ENCODE results near the gene DIAPH2. TPM values are rescaled to one million over a fixed set of nuclear protein-coding genes. Genes with fewer than 3 reads are reported as not detected.

DIAPH2 gene
- total RNA-seq, 5 donors from 2014 or later (not counting 1 experiment from before 2014, with no cell fraction given), result 8.4 to 15.3 (median 10.8) TPM

GRCh38 chrX:97117572-97117971, 432.9 kb downstream of the DIAPH2 start:
- CTCF ChIA-PET, result interaction anchor here in 1 of 2 donors (0.6 kb wide), 1 partner anchor 18 kb away, joined by 3 read pairs; no protein-coding TSS in a partner anchor

GRCh38 chrX:97119474-97120109, 434.9 kb downstream of the DIAPH2 start:
- Mint-ChIP-seq H3K9me3 (no peaks in the 10 kb centered on the region), H3K4me1 (no peaks in the 10 kb centered on the region), H3K4me3 (no peak overlapping the region), H3K36me3 (peaks cover 28% of the 10 kb centered on the region), H3K27ac (no peak overlapping the region), H3K27me3 (peaks cover 0 to 3% of the 10 kb centered on the region in 2 donors)
- ChIA-PET POLR2A (no interaction called here), CTCF (interaction anchor here in 1 of 2 donors (0.6 kb wide), 1 partner anchor 829 kb away, joined by 4 read pairs; no protein-coding TSS in a partner anchor)
- Histone ChIP-seq H3K9me3 (no peaks in the 10 kb centered on the region), H3K4me1 (ENCODE audit: control insufficient read depth in 1 of 2, extremely low read depth in 1 of 2, insufficient read depth in 2 of 2, low read length in 2 of 2) (no peaks in the 10 kb centered on the region), H3K27ac (ENCODE audit: low read length) (no peak overlapping the region), H3K27me3 (replicated peaks in 1 of 2; ENCODE audit: control insufficient read depth in 2 of 2, extremely low read depth in 1 of 2, insufficient read depth in 2 of 2, low read length in 1 of 2) (no peaks in the 10 kb centered on the region), H3K36me3 (ENCODE audit: control insufficient read depth in 2 of 2, extremely low read depth in 1 of 2, insufficient read depth in 1 of 2, low read length in 1 of 2) (no peaks in the 10 kb centered on the region), H3K4me3 (ENCODE audit: control insufficient read depth in 1 of 2, extremely low read depth in 1 of 2, low read length in 1 of 2) (no peak overlapping the region)
- WGBS (ENCODE audit: insufficient coverage), result 100% methylated on average over 3 of the region's 12 CpGs
- no peak for DNase-seq
- ATAC-seq (replicated peaks in 1 of 4), result no peak

More at GRCh38 chrX:97117572-97117971, 432.9 kb downstream of the DIAPH2 start:
- Mint-ChIP-seq H3K4me1 (no peaks in the 10 kb centered on the region), H3K4me3 (no peak overlapping the region), H3K36me3 (peaks cover 28% of the 10 kb centered on the region), H3K27me3 (peaks cover 0 to under 1% of the 10 kb centered on the region in 2 donors), H3K27ac (no peak overlapping the region), H3K9me3 (no peaks in the 10 kb centered on the region)
- ATAC-seq (replicated peaks in 1 of 4), result no peak
- POLR2A ChIA-PET, result interaction anchor here in 1 of 2 donors (0.6 kb wide), 1 partner anchor 94 kb away, joined by 7 read pairs; no protein-coding TSS in a partner anchor
- H3K9me3 ChIP-seq, result no peaks in the 10 kb centered on the region
- H3K27me3 ChIP-seq (replicated peaks in 1 of 2; ENCODE audit: control insufficient read depth in 2 of 2, extremely low read depth in 1 of 2, insufficient read depth in 2 of 2, low read length in 1 of 2), result no peaks in the 10 kb centered on the region
- no peaks in the 10 kb centered on the region for H3K4me1 ChIP-seq (ENCODE audit: control insufficient read depth in 1 of 2, extremely low read depth in 1 of 2, insufficient read depth in 2 of 2, low read length in 2 of 2)
- DNase-seq, result no peak
- no peaks in the 10 kb centered on the region for H3K36me3 ChIP-seq (ENCODE audit: control insufficient read depth in 2 of 2, extremely low read depth in 1 of 2, insufficient read depth in 1 of 2, low read length in 1 of 2)
- no peak overlapping the region for H3K4me3 ChIP-seq (ENCODE audit: control insufficient read depth in 1 of 2, extremely low read depth in 1 of 2, low read length in 1 of 2)
- no peak overlapping the region for H3K27ac ChIP-seq (ENCODE audit: low read length)

- Histone ChIP-seq H3K27ac (ENCODE audit: low read length) (no peak overlapping the region), H3K36me3 (ENCODE audit: control insufficient read depth in 2 of 2, extremely low read depth in 1 of 2, insufficient read depth in 1 of 2, low read length in 1 of 2) (no peaks in the 10 kb centered on the region), H3K4me3 (ENCODE audit: control insufficient read depth in 1 of 2, extremely low read depth in 1 of 2, low read length in 1 of 2) (no peak overlapping the region), H3K27me3 (replicated peaks in 1 of 2; ENCODE audit: control insufficient read depth in 2 of 2, extremely low read depth in 1 of 2, insufficient read depth in 2 of 2, low read length in 1 of 2) (no peaks in the 10 kb centered on the region), H3K9me3 (no peaks in the 10 kb centered on the region), H3K4me1 (ENCODE audit: control insufficient read depth in 1 of 2, extremely low read depth in 1 of 2, insufficient read depth in 2 of 2, low read length in 2 of 2) (no peaks in the 10 kb centered on the region)
- Mint-ChIP-seq H3K9me3 (no peaks in the 10 kb centered on the region), H3K4me1 (no peaks in the 10 kb centered on the region), H3K27me3 (peaks cover 0 to 3% of the 10 kb centered on the region in 2 donors), H3K4me3 (no peak overlapping the region), H3K27ac (no peak overlapping the region), H3K36me3 (peaks cover 19% of the 10 kb centered on the region)
- no CpG with 5 or more reads among the region's 2 CpGs for WGBS (ENCODE audit: insufficient coverage)
- no peak for DNase-seq
- CTCF ChIA-PET, result no interaction called here
- POLR2A ChIA-PET, result no interaction called here
- ATAC-seq (replicated peaks in 1 of 4), result no peak
These were observed 438.4 kb downstream of the DIAPH2 start for GRCh38 chrX:97123001-97123400.

GRCh38 chrX:97126020-97126419, 441.4 kb downstream of the DIAPH2 start:
- POLR2A ChIA-PET, result no interaction called here
- H3K4me3 ChIP-seq (ENCODE audit: control insufficient read depth in 1 of 2, extremely low read depth in 1 of 2, low read length in 1 of 2), result no peak overlapping the region
- CTCF ChIA-PET, result no interaction called here
- Mint-ChIP-seq H3K4me1 (no peaks in the 10 kb centered on the region), H3K27me3 (peaks cover 0 to 3% of the 10 kb centered on the region in 2 donors), H3K4me3 (no peak overlapping the region), H3K9me3 (no peaks in the 10 kb centered on the region), H3K36me3 (no peaks in the 10 kb centered on the region), H3K27ac (no peak overlapping the region)
- no peaks in the 10 kb centered on the region for H3K36me3 ChIP-seq (ENCODE audit: control insufficient read depth in 2 of 2, extremely low read depth in 1 of 2, insufficient read depth in 1 of 2, low read length in 1 of 2)
- no peak overlapping the region for H3K27ac ChIP-seq (ENCODE audit: low read length)
- ATAC-seq (replicated peaks in 1 of 4), result no peak
- H3K9me3 ChIP-seq, result no peaks in the 10 kb centered on the region
- H3K4me1 ChIP-seq (ENCODE audit: control insufficient read depth in 1 of 2, extremely low read depth in 1 of 2, insufficient read depth in 2 of 2, low read length in 2 of 2), result no peaks in the 10 kb centered on the region
- no peak for DNase-seq
- no peaks in the 10 kb centered on the region for H3K27me3 ChIP-seq (replicated peaks in 1 of 2; ENCODE audit: control insufficient read depth in 2 of 2, extremely low read depth in 1 of 2, insufficient read depth in 2 of 2, low read length in 1 of 2)
- WGBS (ENCODE audit: insufficient coverage), result no CpG with 5 or more reads among the region's 3 CpGs

- CTCF ChIA-PET, result no interaction called here
These were observed 448.2 kb downstream of the DIAPH2 start for GRCh38 chrX:97132664-97133415.

GRCh38 chrX:97145934-97146333, 461.3 kb downstream of the DIAPH2 start:
- DNase-seq (no peak), ATAC-seq (replicated peaks in 1 of 4) (no peak)
- no peaks in the 10 kb centered on the region for H3K9me3 Mint-ChIP-seq
- H3K36me3 ChIP-seq (ENCODE audit: control insufficient read depth in 2 of 2, extremely low read depth in 1 of 2, insufficient read depth in 1 of 2, low read length in 1 of 2), result no peaks in the 10 kb centered on the region
- no peaks in the 10 kb centered on the region for H3K4me1 Mint-ChIP-seq
- H3K27ac ChIP-seq (ENCODE audit: low read length), result no peak overlapping the region
- no peaks in the 10 kb centered on the region for H3K4me1 ChIP-seq (ENCODE audit: control insufficient read depth in 1 of 2, extremely low read depth in 1 of 2, insufficient read depth in 2 of 2, low read length in 2 of 2)
- CTCF ChIA-PET, result no interaction called here
- H3K4me3 ChIP-seq (ENCODE audit: control insufficient read depth in 1 of 2, extremely low read depth in 1 of 2, low read length in 1 of 2), result no peak overlapping the region
- no peaks in the 10 kb centered on the region for H3K27me3 Mint-ChIP-seq
- peaks cover 14% of the 10 kb centered on the region for H3K36me3 Mint-ChIP-seq
- no peak overlapping the region for H3K27ac Mint-ChIP-seq
- no CpG with 5 or more reads among the region's 1 CpG for WGBS (ENCODE audit: insufficient coverage)
- H3K27me3 ChIP-seq (replicated peaks in 1 of 2; ENCODE audit: control insufficient read depth in 2 of 2, extremely low read depth in 1 of 2, insufficient read depth in 2 of 2, low read length in 1 of 2), result no peaks in the 10 kb centered on the region
- POLR2A ChIA-PET, result no interaction called here
- no peaks in the 10 kb centered on the region for H3K9me3 ChIP-seq
- no peak overlapping the region for H3K4me3 Mint-ChIP-seq

More at GRCh38 chrX:97132664-97133415, 448.2 kb downstream of the DIAPH2 start:
- Histone ChIP-seq H3K27me3 (replicated peaks in 1 of 2; ENCODE audit: control insufficient read depth in 2 of 2, extremely low read depth in 1 of 2, insufficient read depth in 2 of 2, low read length in 1 of 2) (no peaks in the 10 kb centered on the region), H3K36me3 (ENCODE audit: control insufficient read depth in 2 of 2, extremely low read depth in 1 of 2, insufficient read depth in 1 of 2, low read length in 1 of 2) (no peaks in the 10 kb centered on the region), H3K27ac (ENCODE audit: low read length) (no peak overlapping the region), H3K4me1 (ENCODE audit: control insufficient read depth in 1 of 2, extremely low read depth in 1 of 2, insufficient read depth in 2 of 2, low read length in 2 of 2) (no peaks in the 10 kb centered on the region), H3K9me3 (no peaks in the 10 kb centered on the region), H3K4me3 (ENCODE audit: control insufficient read depth in 1 of 2, extremely low read depth in 1 of 2, low read length in 1 of 2) (no peak overlapping the region)
- ATAC-seq (replicated peaks in 1 of 4), result no peak
- Mint-ChIP-seq H3K4me3 (no peak overlapping the region), H3K27me3 (peaks cover 0 to 5% of the 10 kb centered on the region in 2 donors), H3K36me3 (no peaks in the 10 kb centered on the region), H3K4me1 (no peaks in the 10 kb centered on the region), H3K9me3 (no peaks in the 10 kb centered on the region), H3K27ac (no peak overlapping the region)
- DNase-seq, result no peak
- WGBS (ENCODE audit: insufficient coverage), result 60% methylated on average over 1 of the region's 6 CpGs
- POLR2A ChIA-PET, result no interaction called here
